KMS-11 (cell line): ENCODE measurements around the gene ADSL.
A peak's percentile ranks its signal among the peaks of the same experiment; 100 is the strongest.

Experiments used
- H2AFZ ChIP-seq: fragments of 200-600 bp; sonication (generic); 2 replicates; pipeline ENCODE4 v1.6.1; 2016; ENCODE audit warnings: antibody characterized with exemption, mixed run types, low read depth
- H3K27ac ChIP-seq: fragments of 200-600 bp; sonication (generic); 2 replicates; pipeline ENCODE4 v1.6.1; 2016; ENCODE audit warnings: mild to moderate bottlenecking, mixed run types
- H3K27me3 ChIP-seq: fragments of 200-600 bp; sonication (generic); 2 replicates; pipeline ENCODE4 v1.6.1; 2017; ENCODE audit warnings: mild to moderate bottlenecking, low read depth, mixed run types, moderate library complexity; ENCODE audit not compliant: insufficient read depth
- H3K36me3 ChIP-seq: fragments of 200-600 bp; sonication (generic); 2 replicates; pipeline ENCODE4 v1.6.1; 2017; ENCODE audit warnings: mild to moderate bottlenecking, mixed run types; ENCODE audit not compliant: insufficient read depth
- H3K4me1 ChIP-seq: fragments of 200-600 bp; sonication (generic); 2 replicates; pipeline ENCODE4 v1.6.1; 2016; ENCODE audit warnings: mild to moderate bottlenecking, low read depth, mixed run types; ENCODE audit not compliant: poor library complexity, severe bottlenecking
- H3K4me2 ChIP-seq: fragments of 200-600 bp; sonication (generic); 2 replicates; pipeline ENCODE4 v1.7.0; 2016; ENCODE audit warnings: mild to moderate bottlenecking, mixed run types
- H3K4me3 ChIP-seq: fragments of 200-600 bp; sonication (generic); IDR thresholded peaks from 2 replicates; pipeline ENCODE4 v1.6.1; 2017; ENCODE audit warnings: low read depth, low read length, mixed read lengths; ENCODE audit not compliant: insufficient read depth
- H3K79me2 ChIP-seq: fragments of 200-600 bp; sonication (generic); 2 replicates; pipeline ENCODE4 v1.6.1; 2016; ENCODE audit warnings: low read depth, mixed run types; ENCODE audit not compliant: insufficient read depth
- H3K9ac ChIP-seq: fragments of 200-600 bp; sonication (generic); 2 replicates; pipeline ENCODE4 v1.6.1; 2016; ENCODE audit warnings: mild to moderate bottlenecking, mixed run types
- H4K20me1 ChIP-seq: fragments of 200-600 bp; sonication (generic); 2 replicates; pipeline ENCODE4 v1.6.1; 2016; ENCODE audit warnings: mild to moderate bottlenecking, mixed run types; ENCODE audit not compliant: insufficient read depth
- TF ChIP-seq, protein P1 (sequence below): fragments of 200-600 bp; sonication (generic); conservative IDR thresholded peaks from 2 replicates; pipeline ENCODE4 v1.6.1; 2017; ENCODE audit warnings: low read depth, mild to moderate bottlenecking, antibody characterized with exemption, low read length, moderate library complexity, mixed read lengths

The ADSL gene

DNA sequence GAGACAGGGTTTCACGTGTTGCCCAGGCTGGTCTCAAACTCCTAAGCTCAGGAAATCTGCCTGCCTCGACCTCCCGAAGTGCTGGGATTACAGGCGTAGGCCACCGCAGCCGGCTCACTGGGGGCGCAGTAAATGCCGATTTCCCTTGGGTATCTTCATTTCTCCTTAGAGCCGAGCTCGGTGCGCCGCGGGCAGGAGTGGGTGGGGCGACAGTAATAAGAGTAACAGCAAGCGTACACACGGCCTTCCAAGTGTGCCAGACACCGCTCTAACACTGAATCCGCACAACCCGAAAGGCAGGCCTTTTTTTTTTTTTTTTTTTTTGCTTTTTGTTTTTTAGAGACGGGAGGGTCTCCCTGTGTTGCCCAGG lies 500 bp upstream of the ADSL start:
- H3K27ac ChIP-seq: peak overlapping the region; percentile 81
- TF ChIP-seq, protein P1, sequence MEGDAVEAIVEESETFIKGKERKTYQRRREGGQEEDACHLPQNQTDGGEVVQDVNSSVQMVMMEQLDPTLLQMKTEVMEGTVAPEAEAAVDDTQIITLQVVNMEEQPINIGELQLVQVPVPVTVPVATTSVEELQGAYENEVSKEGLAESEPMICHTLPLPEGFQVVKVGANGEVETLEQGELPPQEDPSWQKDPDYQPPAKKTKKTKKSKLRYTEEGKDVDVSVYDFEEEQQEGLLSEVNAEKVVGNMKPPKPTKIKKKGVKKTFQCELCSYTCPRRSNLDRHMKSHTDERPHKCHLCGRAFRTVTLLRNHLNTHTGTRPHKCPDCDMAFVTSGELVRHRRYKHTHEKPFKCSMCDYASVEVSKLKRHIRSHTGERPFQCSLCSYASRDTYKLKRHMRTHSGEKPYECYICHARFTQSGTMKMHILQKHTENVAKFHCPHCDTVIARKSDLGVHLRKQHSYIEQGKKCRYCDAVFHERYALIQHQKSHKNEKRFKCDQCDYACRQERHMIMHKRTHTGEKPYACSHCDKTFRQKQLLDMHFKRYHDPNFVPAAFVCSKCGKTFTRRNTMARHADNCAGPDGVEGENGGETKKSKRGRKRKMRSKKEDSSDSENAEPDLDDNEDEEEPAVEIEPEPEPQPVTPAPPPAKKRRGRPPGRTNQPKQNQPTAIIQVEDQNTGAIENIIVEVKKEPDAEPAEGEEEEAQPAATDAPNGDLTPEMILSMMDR: no peak
- H3K79me2 ChIP-seq: peaks cover 48% of the 10 kb centered on the region
- peaks cover 24% of the 10 kb centered on the region for H3K4me1 ChIP-seq
- H3K4me3 ChIP-seq: no peak overlapping the region
- peaks cover 4% of the 10 kb centered on the region; the same call in 1 of the 2 replicates for H3K36me3 ChIP-seq
- H3K9ac ChIP-seq: peak overlapping the region; percentile 68; the same call in 1 of the 2 replicates
- H3K4me2 ChIP-seq: peak overlapping the region; percentile 79
- no peaks in the 10 kb centered on the region for H4K20me1 ChIP-seq
- peak overlapping the region; percentile 80 for H2AFZ ChIP-seq
- no peaks in the 10 kb centered on the region for H3K27me3 ChIP-seq

DNA sequence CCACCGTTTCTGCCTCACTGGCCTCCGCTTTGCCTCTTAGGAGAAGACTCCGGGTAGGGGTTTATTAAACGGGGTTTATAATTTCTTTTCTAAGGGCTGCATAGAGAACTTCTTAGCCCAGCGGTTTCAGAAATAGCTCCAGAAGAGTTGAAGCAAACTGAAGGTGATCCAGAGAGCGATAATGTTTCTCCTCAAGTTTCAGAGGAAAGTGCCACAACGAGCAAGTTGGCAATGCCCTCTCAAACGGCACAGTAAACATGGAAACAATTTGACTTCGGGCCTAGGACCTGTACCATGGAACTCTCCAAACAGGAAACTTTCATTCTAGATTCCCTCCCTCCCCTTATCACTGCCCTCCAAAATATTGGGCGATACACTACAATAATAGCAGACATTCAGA lies 1.0 kb downstream of the ADSL start:
- Histone ChIP-seq H3K79me2 (peaks cover 53% of the 10 kb centered on the region), H4K20me1 (no peaks in the 10 kb centered on the region), H2AFZ (peak overlapping the region; percentile 80; the same call in 1 of the 2 replicates), H3K27me3 (no peaks in the 10 kb centered on the region), H3K4me3 (no peak overlapping the region), H3K4me2 (peak overlapping the region; percentile 79), H3K9ac (peak overlapping the region; percentile 68), H3K4me1 (peaks cover 24% of the 10 kb centered on the region), H3K36me3 (peaks cover 4% of the 10 kb centered on the region; the same call in 1 of the 2 replicates), H3K27ac (peak overlapping the region; percentile 81)
- TF ChIP-seq, protein P1: no peak

DNA sequence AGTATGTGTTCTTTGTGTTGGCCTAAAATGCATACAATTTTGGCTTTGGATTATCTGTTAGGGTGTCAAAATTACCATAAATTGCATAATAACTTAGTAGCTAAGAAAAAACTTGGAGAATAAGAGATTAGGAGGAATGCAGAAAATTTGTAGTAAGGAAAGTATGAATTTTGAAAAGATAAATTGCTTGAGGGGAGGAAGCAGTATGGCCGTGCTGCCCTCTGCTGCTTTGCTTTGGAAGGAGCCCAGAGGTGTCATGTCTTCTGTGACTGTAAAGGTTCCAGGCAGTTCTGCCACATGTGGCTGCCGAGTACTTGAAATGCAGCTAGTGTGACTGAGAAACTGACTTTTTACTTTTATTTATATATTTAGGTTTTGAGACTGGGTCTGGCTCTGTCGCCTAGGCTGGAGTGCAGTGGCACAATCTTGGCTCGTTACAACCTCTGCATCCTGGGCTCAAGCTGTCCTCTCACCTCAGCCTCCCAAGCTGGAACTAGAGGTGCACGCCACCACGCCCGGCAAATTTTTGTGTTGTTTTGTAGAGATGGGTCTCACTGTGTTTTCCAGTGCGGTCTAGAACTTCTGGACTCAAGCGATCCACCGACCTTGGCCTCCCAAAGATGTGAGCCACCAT lies 1.8 kb downstream of the ADSL start:
- Histone ChIP-seq H3K27me3 (no peaks in the 10 kb centered on the region), H3K4me1 (peaks cover 24% of the 10 kb centered on the region), H3K79me2 (peaks cover 53% of the 10 kb centered on the region), H3K4me2 (peak overlapping the region; percentile 79), H4K20me1 (no peaks in the 10 kb centered on the region), H3K27ac (peak overlapping the region; percentile 81; the same call in 1 of the 2 replicates), H3K4me3 (no peak overlapping the region), H2AFZ (no peak overlapping the region), H3K9ac (peak overlapping the region; percentile 68; the same call in 1 of the 2 replicates), H3K36me3 (peaks cover 4% of the 10 kb centered on the region; the same call in 1 of the 2 replicates)
- TF ChIP-seq, protein P1: peak; percentile 76

DNA sequence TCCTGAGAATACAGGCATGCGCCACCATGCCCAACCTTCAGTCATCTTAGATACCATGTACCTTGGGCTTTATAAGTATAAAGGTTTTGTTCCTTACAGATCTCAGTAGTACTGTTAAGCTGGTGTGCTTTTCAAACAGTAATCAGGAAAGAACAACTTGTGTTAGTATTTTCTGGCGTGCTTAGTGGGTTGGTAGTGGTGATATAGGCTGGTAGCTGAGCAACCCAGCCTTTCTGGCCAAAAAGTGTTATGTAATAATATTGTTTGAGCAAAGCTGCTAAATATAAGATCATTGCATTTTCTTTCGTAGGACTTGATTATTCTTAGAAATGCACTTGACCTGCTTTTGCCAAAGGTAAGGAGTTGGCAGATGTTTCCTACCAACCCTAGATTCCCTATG lies 6.5 kb downstream of the ADSL start:
- TF ChIP-seq, protein P1: no peak
- Histone ChIP-seq H2AFZ (no peak overlapping the region), H3K9ac (no peak overlapping the region), H3K4me2 (no peak overlapping the region), H3K27me3 (no peaks in the 10 kb centered on the region), H3K79me2 (peaks cover 33% of the 10 kb centered on the region), H3K27ac (no peak overlapping the region), H3K4me1 (peaks cover 11% of the 10 kb centered on the region), H4K20me1 (no peaks in the 10 kb centered on the region), H3K4me3 (no peak overlapping the region), H3K36me3 (peaks cover 9% of the 10 kb centered on the region; the same call in 1 of the 2 replicates)
